Measurements from ENCODE around the gene TOMT. TPM values are rescaled to one million over a fixed set of nuclear protein-coding genes. Genes with fewer than 3 reads are reported as not detected.
A peak's percentile ranks its signal among the peaks of the same experiment; 100 is the strongest.

TOMT gene
- total RNA-seq, 1 experiment from 2014 or later, result not detected

- TF ChIP-seq AFF4 (CRISPR knock-in tag; IDR thresholded peaks at IDR 0.05; ENCODE audit: borderline replicate concordance), result no peak
- TF ChIP-seq, protein P1, sequence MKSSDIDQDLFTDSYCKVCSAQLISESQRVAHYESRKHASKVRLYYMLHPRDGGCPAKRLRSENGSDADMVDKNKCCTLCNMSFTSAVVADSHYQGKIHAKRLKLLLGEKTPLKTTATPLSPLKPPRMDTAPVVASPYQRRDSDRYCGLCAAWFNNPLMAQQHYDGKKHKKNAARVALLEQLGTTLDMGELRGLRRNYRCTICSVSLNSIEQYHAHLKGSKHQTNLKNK (CRISPR knock-in tag; IDR thresholded peaks at IDR 0.05), result no peak
- TF ChIP-seq RELA (CRISPR knock-in tag; IDR thresholded peaks at IDR 0.05; ENCODE audit: borderline replicate concordance), result no peak
- peak; percentile 95 for TF ChIP-seq MYBL2 (CRISPR knock-in tag; IDR thresholded peaks at IDR 0.05)
- no peak for TF ChIP-seq MXD4 (CRISPR knock-in tag; IDR thresholded peaks at IDR 0.05; ENCODE audit: borderline replicate concordance)
- TF ChIP-seq CDX4 (CRISPR knock-in tag; IDR thresholded peaks at IDR 0.05; ENCODE audit: borderline replicate concordance), result no peak
- TF ChIP-seq ELF4 (CRISPR knock-in tag; IDR thresholded peaks at IDR 0.05; ENCODE audit: low read depth), result no peak
- no peak for TF ChIP-seq USF1 (CRISPR knock-in tag; IDR thresholded peaks at IDR 0.05)
- no peak for TF ChIP-seq ESRRA (CRISPR knock-in tag; IDR thresholded peaks at IDR 0.05; ENCODE audit: borderline replicate concordance)
- TF ChIP-seq, protein P2, sequence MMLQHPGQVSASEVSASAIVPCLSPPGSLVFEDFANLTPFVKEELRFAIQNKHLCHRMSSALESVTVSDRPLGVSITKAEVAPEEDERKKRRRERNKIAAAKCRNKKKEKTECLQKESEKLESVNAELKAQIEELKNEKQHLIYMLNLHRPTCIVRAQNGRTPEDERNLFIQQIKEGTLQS (CRISPR knock-in tag; conservative IDR thresholded peaks at IDR 0.05), result no peak
- no peak for TF ChIP-seq FOXP1 (CRISPR knock-in tag; IDR thresholded peaks at IDR 0.05; ENCODE audit: borderline replicate concordance)
- TF ChIP-seq OVOL2 (CRISPR knock-in tag; IDR thresholded peaks at IDR 0.05; ENCODE audit: borderline replicate concordance), result no peak
- no peak for TF ChIP-seq JUN (CRISPR knock-in tag; IDR thresholded peaks at IDR 0.05)
- TF ChIP-seq NR3C1 (CRISPR knock-in tag; conservative IDR thresholded peaks at IDR 0.05; ENCODE audit: low read depth), result no peak
- no peak for TF ChIP-seq NR1H2 (CRISPR knock-in tag; IDR thresholded peaks at IDR 0.05)
- no peak for TF ChIP-seq ZNF281 (CRISPR knock-in tag; IDR thresholded peaks at IDR 0.05)
- no peak for TF ChIP-seq SMAD4 (CRISPR knock-in tag; IDR thresholded peaks at IDR 0.05)
- TF ChIP-seq ATF1 (CRISPR knock-in tag; IDR thresholded peaks at IDR 0.05), result no peak
- TF ChIP-seq SOX15 (CRISPR knock-in tag; IDR thresholded peaks at IDR 0.05), result no peak
- TF ChIP-seq ZNF232 (CRISPR knock-in tag; IDR thresholded peaks at IDR 0.05), result no peak
- TF ChIP-seq E2F4 (CRISPR knock-in tag; IDR thresholded peaks at IDR 0.05; ENCODE audit: borderline replicate concordance, low read depth), result peak; percentile 74; the same call in 1 of the 2 replicates
- no peak for TF ChIP-seq FOXJ3 (CRISPR knock-in tag; IDR thresholded peaks at IDR 0.05; ENCODE audit: borderline replicate concordance)
- no peak for TF ChIP-seq GRHL2 (CRISPR knock-in tag; IDR thresholded peaks at IDR 0.05; ENCODE audit: insufficient replicate concordance, severe bottlenecking)
- TF ChIP-seq ZNF138 (CRISPR knock-in tag; conservative IDR thresholded peaks at IDR 0.05), result no peak
- no peak for TF ChIP-seq NFATC4 (CRISPR knock-in tag; IDR thresholded peaks at IDR 0.05)
- no peak for TF ChIP-seq ATF6 (CRISPR knock-in tag; IDR thresholded peaks at IDR 0.05)
- no peak for TF ChIP-seq RORB (CRISPR knock-in tag; IDR thresholded peaks at IDR 0.05)
Observed at GRCh38 chr11:72080326-72081183, 25.2 kb upstream of the TOMT start, which contains the start of the genes LRRC51 and NUMA1 (continued).
